Activated naive CD8-positive, alpha-beta T cell (primary cell): ENCODE results near the gene DEPDC5.
"Not testable (repeated sequence)": the region's sequence is repeated elsewhere in the genome, so short reads cannot be mapped to it uniquely, and the experiment has no call there.

Experiments
- H3K27ac Mint-ChIP-seq: one replicate; pipeline ENCODE4 v1.8.0; 2021; ENCODE audit warnings: mixed read lengths
- H3K27me3 Mint-ChIP-seq: one replicate; pipeline ENCODE4 v1.8.0; 2021; ENCODE audit warnings: mixed read lengths
- H3K36me3 Mint-ChIP-seq: one replicate; pipeline ENCODE4 v1.8.0; 2021; ENCODE audit warnings: mixed read lengths
- H3K4me1 Mint-ChIP-seq: one replicate; pipeline ENCODE4 v1.8.0; 2021; ENCODE audit warnings: low read depth, mixed read lengths
- H3K4me3 Mint-ChIP-seq: one replicate; pipeline ENCODE4 v1.8.0; 2021; ENCODE audit warnings: mild to moderate bottlenecking, mixed read lengths
- H3K9me3 Mint-ChIP-seq: one replicate; pipeline ENCODE4 v1.8.0; 2021; ENCODE audit warnings: low read depth, mixed read lengths

The DEPDC5 gene

DNA sequence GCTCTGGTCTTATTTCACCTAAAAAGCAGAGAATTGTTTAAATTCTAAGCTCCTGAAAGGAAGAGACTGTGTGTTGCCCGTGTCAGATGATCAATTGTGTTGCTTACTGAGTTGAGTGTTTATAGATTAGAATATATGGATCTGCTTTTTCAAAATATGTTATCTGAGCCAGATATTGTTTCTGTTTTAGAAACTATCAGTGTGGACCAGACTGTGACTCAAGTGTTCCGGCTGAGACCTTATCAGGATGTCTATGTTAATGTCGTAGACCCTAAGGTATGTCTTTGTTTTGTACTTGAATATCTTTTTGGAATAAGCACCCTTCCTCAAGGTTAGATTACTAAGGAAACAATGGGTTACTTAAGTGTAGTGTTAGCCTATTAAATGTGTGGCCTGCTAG is 11.0 kb downstream of the DEPDC5 start:
- no peak overlapping the region for H3K27ac Mint-ChIP-seq
- peaks cover 8% of the 10 kb centered on the region for H3K36me3 Mint-ChIP-seq
- H3K4me3 Mint-ChIP-seq: no peak overlapping the region

DNA sequence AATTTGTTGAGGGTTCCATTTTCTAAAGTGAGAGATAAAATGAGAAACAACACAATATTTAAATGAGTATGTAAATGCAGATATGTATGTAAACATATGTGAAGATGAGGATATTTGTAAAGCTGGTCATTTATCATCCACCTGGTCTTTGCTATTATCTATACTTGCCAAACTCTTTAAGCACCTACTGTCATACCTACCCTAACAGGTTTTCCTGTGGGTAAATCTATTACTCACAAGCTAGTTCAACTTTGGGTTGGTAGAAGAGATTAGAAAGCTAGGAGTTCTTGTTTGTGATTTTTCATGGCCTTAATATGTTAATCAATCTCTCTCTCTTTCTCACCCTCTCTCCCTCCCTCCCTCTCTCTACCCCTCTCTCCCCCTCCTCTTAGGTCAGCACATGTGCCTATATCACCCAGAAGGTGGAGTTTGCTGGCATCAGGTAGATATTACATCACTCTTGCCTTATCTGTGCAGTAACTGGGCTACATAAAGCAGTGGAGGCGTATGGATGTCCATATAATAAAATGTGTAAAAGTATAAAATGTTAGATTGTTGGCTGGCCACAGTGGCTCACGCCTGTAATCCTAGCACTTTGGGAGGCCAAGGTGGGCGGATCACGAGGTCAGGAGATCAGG is 14.7 kb downstream of the DEPDC5 start:
- Mint-ChIP-seq H3K9me3 (no peaks in the 10 kb centered on the region), H3K27ac (no peak overlapping the region), H3K4me1 (no peaks in the 10 kb centered on the region), H3K4me3 (no peak overlapping the region), H3K27me3 (no peaks in the 10 kb centered on the region), H3K36me3 (peaks cover 8% of the 10 kb centered on the region)

More for the DNA sequence above, 11.0 kb downstream of the DEPDC5 start:
- no peaks in the 10 kb centered on the region for H3K9me3 Mint-ChIP-seq
- H3K27me3 Mint-ChIP-seq: no peaks in the 10 kb centered on the region
- no peaks in the 10 kb centered on the region for H3K4me1 Mint-ChIP-seq

DNA sequence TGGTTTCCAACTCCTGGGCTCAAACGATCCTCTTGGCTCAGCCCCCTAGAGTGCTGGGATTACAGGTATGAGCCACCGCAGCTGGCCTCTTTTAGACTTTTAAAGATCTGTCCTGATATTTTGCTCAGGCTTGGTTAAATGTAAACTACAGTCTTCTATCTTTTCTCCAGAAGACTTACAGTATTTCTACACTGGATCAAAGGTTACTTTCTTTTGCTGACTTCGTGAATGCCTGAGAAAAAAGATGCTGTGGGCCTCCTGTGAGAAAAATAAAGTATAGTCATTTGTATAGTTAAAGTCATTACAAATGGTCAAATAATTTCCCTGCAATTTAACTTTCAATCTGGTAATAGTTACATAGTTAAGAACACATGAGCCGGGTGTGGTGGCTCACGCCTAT is 19.6 kb downstream of the DEPDC5 start:
- Mint-ChIP-seq H3K27ac (no peak overlapping the region), H3K36me3 (peaks cover 9% of the 10 kb centered on the region), H3K27me3 (no peaks in the 10 kb centered on the region), H3K4me1 (no peaks in the 10 kb centered on the region), H3K4me3 (no peak overlapping the region), H3K9me3 (no peaks in the 10 kb centered on the region)

DNA sequence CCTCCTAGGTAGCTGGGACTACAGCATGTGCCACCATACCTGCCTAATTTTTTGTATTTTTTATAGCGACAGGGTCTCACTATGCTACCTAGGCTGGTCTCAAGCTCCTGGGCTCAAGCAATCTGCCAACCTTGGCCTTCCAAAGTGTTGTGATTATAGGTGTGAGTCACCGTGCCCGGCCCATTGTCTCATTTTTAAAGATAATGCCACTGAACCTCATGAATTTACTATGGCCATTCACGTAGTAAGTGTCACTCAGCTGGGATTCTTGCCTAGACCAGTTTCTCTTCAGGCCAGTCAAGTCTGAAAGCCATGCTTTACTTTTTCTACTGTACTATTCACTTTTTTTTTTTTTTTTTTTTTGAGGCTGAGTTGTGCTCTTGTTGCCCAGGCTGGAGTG is 22.4 kb downstream of the DEPDC5 start:
- H3K36me3 Mint-ChIP-seq: peaks cover 8% of the 10 kb centered on the region
- no peaks in the 10 kb centered on the region for H3K4me1 Mint-ChIP-seq
- H3K4me3 Mint-ChIP-seq: no peak overlapping the region

DNA sequence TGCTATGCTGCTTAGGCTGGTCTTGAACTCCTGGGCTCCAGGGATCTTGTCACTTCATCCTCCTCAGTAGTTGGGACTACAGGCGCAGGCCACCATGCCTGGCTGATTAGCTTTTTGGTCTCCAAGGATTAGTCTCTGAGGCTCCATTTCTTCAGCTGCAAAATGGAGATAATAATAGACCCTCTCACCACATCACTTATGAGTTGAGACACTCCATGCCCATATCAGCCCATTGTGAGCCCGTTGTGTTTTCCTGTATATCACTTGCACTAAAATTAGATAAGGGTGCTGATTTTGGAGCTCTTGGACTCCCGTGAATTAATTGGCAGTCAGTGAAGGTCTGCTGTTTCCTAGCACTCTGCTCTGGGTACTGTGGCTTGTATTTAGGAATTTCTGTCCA is 36.0 kb downstream of the DEPDC5 start:
- Mint-ChIP-seq H3K4me1 (no peaks in the 10 kb centered on the region), H3K4me3 (no peak overlapping the region), H3K27ac (no peak overlapping the region), H3K36me3 (no peaks in the 10 kb centered on the region), H3K27me3 (no peaks in the 10 kb centered on the region), H3K9me3 (no peaks in the 10 kb centered on the region)

More for the DNA sequence above, 22.4 kb downstream of the DEPDC5 start:
- no peak overlapping the region for H3K27ac Mint-ChIP-seq
- H3K27me3 Mint-ChIP-seq: no peaks in the 10 kb centered on the region
- H3K9me3 Mint-ChIP-seq: no peaks in the 10 kb centered on the region

DNA sequence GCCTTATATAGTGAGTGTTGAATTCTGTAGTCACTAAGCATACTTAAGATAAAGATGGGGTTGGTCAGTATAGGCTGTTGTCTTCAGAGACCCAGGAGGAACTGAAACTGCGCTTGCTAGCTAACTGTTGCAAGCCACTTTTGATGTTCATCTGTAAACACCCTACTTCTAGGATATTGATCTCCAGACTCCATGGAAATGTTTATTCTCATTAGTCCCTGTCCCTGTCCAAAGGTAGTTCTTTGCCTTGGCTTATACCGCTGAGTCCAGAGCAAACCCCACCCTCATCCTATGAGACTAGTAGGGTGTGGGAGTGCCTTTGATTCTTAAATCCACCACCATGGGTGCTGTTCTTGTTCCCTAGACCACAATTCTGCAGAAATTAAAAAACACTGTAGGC is 36.4 kb downstream of the DEPDC5 start:
- Mint-ChIP-seq H3K36me3 (no peaks in the 10 kb centered on the region), H3K27ac (no peak overlapping the region), H3K9me3 (no peaks in the 10 kb centered on the region), H3K4me1 (no peaks in the 10 kb centered on the region), H3K27me3 (no peaks in the 10 kb centered on the region), H3K4me3 (no peak overlapping the region)

DNA sequence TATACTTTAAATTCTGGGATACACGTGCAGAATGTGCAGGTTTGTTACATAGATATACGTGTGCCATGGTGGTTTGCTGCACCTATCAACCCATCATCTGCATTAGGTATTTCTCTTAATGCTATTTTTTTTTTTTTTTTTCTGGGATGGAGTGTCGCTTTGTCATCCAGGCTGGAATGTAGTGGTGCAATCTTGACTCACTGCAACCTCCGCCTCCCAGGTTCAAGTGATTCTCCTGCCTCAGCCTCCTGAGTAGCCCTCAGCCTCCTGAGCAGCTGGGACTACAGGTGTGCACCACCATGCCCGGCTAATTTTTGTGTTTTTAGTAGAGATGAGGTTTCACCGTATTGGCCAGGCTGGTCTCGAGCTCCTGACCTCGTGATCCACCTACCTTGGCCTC is 45.5 kb downstream of the DEPDC5 start:
- not testable (repeated sequence) for H3K9me3 Mint-ChIP-seq, H3K27ac Mint-ChIP-seq, H3K4me3 Mint-ChIP-seq, H3K4me1 Mint-ChIP-seq, H3K27me3 Mint-ChIP-seq, H3K36me3 Mint-ChIP-seq

DNA sequence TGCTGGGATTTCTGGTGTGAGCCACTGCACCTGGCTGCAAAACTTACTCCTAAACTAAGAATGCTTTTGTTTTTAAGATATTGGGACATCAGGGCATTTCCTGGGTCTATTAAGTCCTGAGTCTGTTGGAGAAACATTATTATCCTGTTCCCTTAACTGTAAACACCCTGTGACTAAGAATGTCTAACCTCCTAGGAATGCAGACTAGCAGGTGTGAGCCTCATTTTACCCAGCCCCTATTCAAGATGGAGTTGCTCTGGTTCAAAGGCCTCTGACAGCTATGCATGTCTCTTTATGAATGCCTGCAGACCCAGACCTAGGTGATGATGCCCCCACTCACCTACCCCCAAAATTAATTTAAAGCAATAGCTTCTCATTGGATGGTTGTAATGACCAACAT is 46.2 kb downstream of the DEPDC5 start:
- H3K36me3 Mint-ChIP-seq: peaks cover 13% of the 10 kb centered on the region
- H3K9me3 Mint-ChIP-seq: no peaks in the 10 kb centered on the region
- no peak overlapping the region for H3K4me3 Mint-ChIP-seq

DNA sequence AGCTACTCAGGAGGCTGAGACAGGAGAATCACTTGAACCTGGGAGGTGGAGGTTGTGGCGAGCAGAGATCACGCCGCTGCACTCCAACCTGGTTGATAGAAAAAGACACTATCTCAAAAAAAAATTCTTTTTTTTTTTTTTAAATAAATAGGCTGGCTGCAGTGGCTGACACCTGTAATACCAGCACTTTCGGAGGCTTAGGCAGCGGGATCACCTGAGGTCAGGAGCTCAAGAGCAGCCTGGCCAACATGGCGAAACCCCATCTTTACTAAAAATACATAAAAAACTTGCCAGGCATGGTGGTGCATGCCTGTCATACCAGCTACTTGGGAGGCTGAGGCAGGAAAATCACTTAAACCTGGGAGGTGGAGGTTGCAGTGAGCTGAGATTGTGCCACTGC is 47.0 kb downstream of the DEPDC5 start:
- not testable (repeated sequence) for H3K27me3 Mint-ChIP-seq, H3K4me1 Mint-ChIP-seq, H3K27ac Mint-ChIP-seq, H3K4me3 Mint-ChIP-seq, H3K9me3 Mint-ChIP-seq
- H3K36me3 Mint-ChIP-seq: peaks cover 15% of the 10 kb centered on the region

More for the DNA sequence above, 46.2 kb downstream of the DEPDC5 start:
- no peak overlapping the region for H3K27ac Mint-ChIP-seq
- no peaks in the 10 kb centered on the region for H3K27me3 Mint-ChIP-seq
- H3K4me1 Mint-ChIP-seq: no peaks in the 10 kb centered on the region

DNA sequence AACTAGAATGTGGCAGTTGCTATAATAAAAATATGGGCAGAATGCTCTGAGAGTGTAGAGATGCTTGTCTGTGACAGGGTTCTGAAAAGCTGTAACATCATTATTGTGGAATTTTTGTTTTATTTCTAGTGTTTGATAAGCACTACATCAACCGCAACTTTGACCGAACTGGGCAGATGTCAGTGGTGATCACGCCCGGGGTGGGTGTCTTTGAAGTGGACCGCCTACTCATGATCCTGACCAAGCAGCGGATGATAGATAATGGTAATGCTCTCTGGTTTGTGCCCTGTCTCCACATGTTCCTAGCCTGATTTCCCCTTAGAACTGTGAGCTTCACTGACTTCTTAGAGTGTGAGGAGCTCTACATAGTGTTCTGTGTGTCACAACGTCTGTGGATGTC is 48.8 kb downstream of the DEPDC5 start:
- H3K27me3 Mint-ChIP-seq: no peaks in the 10 kb centered on the region
- H3K4me1 Mint-ChIP-seq: no peaks in the 10 kb centered on the region
- no peak overlapping the region for H3K27ac Mint-ChIP-seq
- no peaks in the 10 kb centered on the region for H3K9me3 Mint-ChIP-seq
- no peak overlapping the region for H3K4me3 Mint-ChIP-seq
- peaks cover 15% of the 10 kb centered on the region for H3K36me3 Mint-ChIP-seq

DNA sequence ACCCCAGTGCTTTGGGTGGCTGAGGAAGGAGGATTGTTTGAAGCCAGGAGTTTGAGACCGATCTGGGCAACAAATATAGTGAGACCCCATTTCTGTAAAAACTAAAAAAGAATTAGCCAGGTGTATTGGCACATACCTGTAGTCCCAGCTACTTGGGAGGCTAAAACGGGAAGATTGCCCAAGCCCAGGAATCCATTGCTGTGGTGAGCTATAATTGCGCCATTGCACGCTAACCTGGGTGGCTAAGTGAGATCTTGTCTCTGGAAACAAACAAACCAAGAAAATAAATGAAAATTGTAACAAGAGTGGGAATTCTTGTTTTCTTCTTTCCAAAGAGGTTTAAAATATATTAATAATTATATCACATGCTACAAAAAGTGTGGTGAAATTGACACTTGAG is 52.9 kb downstream of the DEPDC5 start:
- Mint-ChIP-seq H3K36me3 (peaks cover 18% of the 10 kb centered on the region), H3K4me3 (no peak overlapping the region), H3K4me1 (no peaks in the 10 kb centered on the region), H3K9me3 (no peaks in the 10 kb centered on the region), H3K27ac (no peak overlapping the region), H3K27me3 (no peaks in the 10 kb centered on the region)

DNA sequence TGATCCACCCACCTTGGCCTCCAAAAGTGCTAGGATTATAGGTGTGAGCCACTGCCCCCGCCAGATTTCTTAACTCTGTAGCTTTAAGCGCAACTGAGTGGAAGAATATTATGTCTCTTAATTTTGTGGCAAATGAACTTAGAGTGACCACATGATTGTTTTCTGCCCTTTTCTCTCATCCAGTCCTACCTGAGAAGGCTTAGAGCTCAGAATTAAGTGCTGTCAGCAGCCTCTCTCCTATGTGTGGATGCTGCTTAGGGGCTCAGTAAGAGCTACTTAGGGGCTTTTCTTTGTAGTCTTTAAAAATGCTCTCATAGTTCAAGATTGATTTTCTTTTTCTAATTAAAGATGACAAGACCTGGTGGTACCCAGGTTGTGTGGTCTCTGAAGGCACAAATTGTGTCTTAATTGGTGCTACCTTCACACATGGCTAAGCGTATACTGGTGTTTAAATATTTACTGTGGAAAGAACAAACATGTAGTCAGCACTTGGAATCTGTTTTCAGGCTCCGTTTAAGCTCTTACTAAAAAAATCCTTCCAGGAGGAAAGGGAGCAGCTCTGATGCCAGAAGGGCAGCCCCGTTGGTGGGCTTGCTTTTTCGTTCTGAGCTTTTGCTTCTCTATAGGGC is 59.3 kb downstream of the DEPDC5 start:
- Mint-ChIP-seq H3K9me3 (no peaks in the 10 kb centered on the region), H3K4me1 (no peaks in the 10 kb centered on the region), H3K4me3 (no peak overlapping the region), H3K36me3 (peaks cover 8% of the 10 kb centered on the region), H3K27me3 (no peaks in the 10 kb centered on the region), H3K27ac (no peak overlapping the region)

DNA sequence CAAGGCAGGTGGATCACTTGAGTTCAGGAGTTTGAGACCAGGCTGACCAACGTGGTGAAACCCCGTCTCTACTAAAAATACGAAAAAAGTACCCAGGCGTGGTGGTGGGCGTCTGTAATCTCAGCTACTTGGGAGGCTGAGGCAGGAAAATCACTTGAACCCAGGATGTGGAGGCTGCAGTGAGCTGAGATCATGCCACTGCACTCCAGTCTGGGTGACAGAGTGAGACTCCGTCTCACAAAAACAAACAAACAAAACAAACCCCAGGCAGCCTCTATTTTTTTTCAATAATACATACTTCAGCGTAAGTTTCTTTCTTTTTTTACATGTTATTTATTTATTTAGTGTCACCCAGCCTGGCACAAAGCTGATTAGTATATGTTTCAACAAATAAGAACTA is 60.1 kb downstream of the DEPDC5 start:
- H3K4me1 Mint-ChIP-seq, H3K27me3 Mint-ChIP-seq, H3K4me3 Mint-ChIP-seq, H3K27ac Mint-ChIP-seq, H3K9me3 Mint-ChIP-seq: not testable (repeated sequence)
- H3K36me3 Mint-ChIP-seq: peaks cover 14% of the 10 kb centered on the region

DNA sequence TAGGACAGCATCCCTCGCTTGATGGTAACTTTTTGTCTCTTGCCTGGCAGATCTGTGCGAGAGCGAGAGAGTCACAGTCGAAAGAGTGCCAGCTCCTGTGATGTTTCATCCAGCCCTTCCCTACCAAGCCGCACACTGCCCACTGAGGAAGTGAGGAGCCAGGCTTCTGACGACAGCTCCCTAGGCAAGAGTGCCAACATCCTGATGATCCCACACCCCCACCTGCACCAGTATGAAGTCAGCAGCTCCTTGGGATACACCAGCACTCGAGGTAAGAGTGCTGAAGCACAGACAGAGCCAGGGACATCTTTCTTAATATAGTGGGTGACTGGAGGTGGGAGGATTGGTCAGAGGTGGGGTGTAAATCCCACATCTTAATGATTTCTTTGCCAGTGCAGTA is 61.1 kb downstream of the DEPDC5 start:
- Mint-ChIP-seq H3K27me3 (no peaks in the 10 kb centered on the region), H3K4me1 (peaks cover 7% of the 10 kb centered on the region), H3K36me3 (peaks cover 14% of the 10 kb centered on the region), H3K4me3 (no peak overlapping the region), H3K27ac (no peak overlapping the region), H3K9me3 (no peaks in the 10 kb centered on the region)

DNA sequence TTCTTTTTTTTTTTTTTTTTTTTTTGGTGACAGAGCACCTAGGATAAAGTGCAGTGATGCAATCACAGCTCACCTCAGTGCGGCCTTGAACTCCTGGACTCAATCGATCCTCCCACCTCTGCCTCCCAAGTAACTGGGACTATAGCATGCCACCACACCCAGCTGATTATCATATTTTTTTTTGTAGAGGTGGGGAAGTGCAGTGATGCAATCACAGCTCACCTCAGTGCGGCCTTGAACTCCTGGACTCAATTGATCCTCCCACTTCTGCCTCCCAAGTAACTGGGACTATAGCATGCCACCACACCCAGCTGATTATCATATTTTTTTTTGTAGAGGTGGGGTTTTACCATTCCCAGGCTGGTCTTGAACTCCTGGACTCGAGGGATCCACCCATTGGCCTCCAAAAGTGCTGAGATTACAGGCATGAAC is 61.6 kb downstream of the DEPDC5 start:
- not testable (repeated sequence) for H3K4me3 Mint-ChIP-seq, H3K27ac Mint-ChIP-seq, H3K4me1 Mint-ChIP-seq, H3K27me3 Mint-ChIP-seq, H3K9me3 Mint-ChIP-seq
- peaks cover 15% of the 10 kb centered on the region for H3K36me3 Mint-ChIP-seq

DNA sequence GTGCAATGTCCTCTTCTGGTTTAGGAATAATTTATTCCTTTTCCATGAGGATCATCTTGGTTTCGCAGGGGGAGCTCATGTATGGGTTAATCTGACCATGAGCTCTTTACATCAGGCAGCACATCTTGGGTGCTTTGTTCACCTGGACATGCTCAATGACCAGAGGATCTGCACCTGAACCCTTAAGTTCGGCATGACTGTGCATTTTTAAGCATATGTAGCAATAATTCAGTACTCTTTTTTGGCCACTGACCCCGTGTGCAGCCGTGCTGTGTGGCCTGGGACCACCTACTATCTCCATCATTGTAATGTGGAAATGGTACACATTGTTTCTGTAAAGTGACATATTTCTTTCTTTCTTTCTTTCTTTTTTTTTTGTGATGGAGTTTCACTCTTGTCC is 62.9 kb downstream of the DEPDC5 start:
- no peak overlapping the region for H3K27ac Mint-ChIP-seq
- H3K4me3 Mint-ChIP-seq: no peak overlapping the region
- peaks cover 14% of the 10 kb centered on the region for H3K36me3 Mint-ChIP-seq
- H3K27me3 Mint-ChIP-seq: no peaks in the 10 kb centered on the region
- no peaks in the 10 kb centered on the region for H3K9me3 Mint-ChIP-seq
- H3K4me1 Mint-ChIP-seq: peaks cover 7% of the 10 kb centered on the region
